ENCODE data around the gene PRKCH.

DNA sequence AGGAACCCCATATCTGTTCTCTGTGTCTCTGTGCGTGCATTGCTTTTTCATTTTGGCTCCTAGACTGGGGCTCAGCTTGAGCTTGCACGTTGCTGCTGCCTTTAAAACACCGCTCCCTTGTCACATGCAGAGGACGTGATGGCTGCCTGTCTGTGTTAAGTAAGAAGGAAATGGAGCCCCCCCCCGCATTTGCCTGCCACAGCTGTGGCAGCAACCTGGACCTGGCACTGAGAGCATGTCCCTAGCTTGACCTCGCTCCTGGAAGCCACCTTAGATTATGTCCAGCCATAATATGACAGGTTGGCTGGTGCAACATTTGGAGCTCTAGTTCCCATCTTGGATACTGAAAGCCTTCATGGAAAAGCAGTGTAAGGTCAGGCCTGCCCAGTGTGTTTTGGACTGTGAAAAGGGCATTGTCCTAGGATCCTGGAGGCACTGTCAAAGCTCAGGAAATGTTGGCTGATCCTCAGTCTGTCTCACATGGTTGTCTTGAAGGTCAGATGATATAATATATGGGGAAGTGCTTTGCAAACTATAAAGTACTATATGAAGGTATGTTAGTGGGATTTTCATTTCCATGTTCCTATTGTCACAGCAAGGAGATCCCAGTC is 73.8 kb downstream of the PRKCH start:
- TF ChIP-seq, protein P1, sequence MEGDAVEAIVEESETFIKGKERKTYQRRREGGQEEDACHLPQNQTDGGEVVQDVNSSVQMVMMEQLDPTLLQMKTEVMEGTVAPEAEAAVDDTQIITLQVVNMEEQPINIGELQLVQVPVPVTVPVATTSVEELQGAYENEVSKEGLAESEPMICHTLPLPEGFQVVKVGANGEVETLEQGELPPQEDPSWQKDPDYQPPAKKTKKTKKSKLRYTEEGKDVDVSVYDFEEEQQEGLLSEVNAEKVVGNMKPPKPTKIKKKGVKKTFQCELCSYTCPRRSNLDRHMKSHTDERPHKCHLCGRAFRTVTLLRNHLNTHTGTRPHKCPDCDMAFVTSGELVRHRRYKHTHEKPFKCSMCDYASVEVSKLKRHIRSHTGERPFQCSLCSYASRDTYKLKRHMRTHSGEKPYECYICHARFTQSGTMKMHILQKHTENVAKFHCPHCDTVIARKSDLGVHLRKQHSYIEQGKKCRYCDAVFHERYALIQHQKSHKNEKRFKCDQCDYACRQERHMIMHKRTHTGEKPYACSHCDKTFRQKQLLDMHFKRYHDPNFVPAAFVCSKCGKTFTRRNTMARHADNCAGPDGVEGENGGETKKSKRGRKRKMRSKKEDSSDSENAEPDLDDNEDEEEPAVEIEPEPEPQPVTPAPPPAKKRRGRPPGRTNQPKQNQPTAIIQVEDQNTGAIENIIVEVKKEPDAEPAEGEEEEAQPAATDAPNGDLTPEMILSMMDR (IDR thresholded peaks at IDR 0.05), result no peak
- no peak for TF ChIP-seq POLR2AphosphoS5 (IDR thresholded peaks at IDR 0.05)
